Choroid plexus epithelial cell (primary cell): ENCODE results near the gene RPS21.

Experiments used
- DNase-seq: peaks from one replicate; pipeline ENCODE4 v3.0.0-alpha.2; 2010; ENCODE audit warnings: low read depth
- H3K4me3 ChIP-seq: 2 replicates; pipeline ENCODE4 v1.5.1; 2011; ENCODE audit warnings: low read depth, mild to moderate bottlenecking, control low read depth, low read length, moderate library complexity
- TF ChIP-seq, protein P1 (sequence below): conservative IDR thresholded peaks from 2 replicates; pipeline ENCODE4 v1.5.1; 2011; ENCODE audit warnings: low read depth, mild to moderate bottlenecking, control low read depth, inconsistent platforms, low read length, moderate library complexity

Gene RPS21

GRCh38 chr20:62365814-62366369 lies 21.0 kb upstream of the RPS21 start:
- DNase-seq = no peak
- H3K4me3 ChIP-seq = peak overlapping the region; percentile 65
- TF ChIP-seq, protein P1, sequence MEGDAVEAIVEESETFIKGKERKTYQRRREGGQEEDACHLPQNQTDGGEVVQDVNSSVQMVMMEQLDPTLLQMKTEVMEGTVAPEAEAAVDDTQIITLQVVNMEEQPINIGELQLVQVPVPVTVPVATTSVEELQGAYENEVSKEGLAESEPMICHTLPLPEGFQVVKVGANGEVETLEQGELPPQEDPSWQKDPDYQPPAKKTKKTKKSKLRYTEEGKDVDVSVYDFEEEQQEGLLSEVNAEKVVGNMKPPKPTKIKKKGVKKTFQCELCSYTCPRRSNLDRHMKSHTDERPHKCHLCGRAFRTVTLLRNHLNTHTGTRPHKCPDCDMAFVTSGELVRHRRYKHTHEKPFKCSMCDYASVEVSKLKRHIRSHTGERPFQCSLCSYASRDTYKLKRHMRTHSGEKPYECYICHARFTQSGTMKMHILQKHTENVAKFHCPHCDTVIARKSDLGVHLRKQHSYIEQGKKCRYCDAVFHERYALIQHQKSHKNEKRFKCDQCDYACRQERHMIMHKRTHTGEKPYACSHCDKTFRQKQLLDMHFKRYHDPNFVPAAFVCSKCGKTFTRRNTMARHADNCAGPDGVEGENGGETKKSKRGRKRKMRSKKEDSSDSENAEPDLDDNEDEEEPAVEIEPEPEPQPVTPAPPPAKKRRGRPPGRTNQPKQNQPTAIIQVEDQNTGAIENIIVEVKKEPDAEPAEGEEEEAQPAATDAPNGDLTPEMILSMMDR = no peak

GRCh38 chr20:62366370-62367135 lies 20.4 kb upstream of the RPS21 start:
- no peak for DNase-seq
- H3K4me3 ChIP-seq = peak overlapping the region; percentile 65
- TF ChIP-seq, protein P1 = no peak

DNA sequence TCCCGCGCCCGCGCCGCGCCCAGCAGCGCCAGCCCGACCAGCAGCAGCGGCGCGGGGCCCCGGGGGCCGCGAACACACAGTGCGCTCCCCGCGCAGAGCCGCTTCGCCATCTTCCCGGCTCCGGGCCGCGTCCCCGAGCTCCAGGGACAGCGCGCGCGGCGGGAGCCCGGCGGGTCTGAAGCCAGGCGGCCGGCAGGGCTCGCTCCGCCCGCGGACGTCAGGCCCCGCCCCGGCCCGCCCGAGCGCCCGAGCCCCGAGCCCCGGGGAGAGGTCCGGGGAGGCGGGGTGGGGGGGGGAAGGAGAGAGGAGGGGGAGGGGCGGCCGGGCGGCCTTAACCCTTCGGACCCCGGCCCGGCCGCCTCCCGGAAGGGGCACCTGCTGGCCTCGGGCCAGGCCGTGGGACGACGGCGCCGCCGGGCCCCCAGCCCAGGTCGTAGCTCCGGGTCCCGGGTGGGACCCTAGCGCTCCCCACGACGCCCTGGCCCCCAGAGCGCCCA lies 19.7 kb upstream of the RPS21 start, which contains the start of gene LAMA5:
LAMA5 (minus strand) TSS at position 177 of the 497 bp plus-strand sequence; CDS start at position 110, 67 bp downstream.
- peak within 1 kb of the TSS; percentile 65 for H3K4me3 ChIP-seq

GRCh38 chr20:62367633-62368391 lies 19.1 kb upstream of the RPS21 start:
- DNase-seq = no peak
- H3K4me3 ChIP-seq = no peak overlapping the region
- TF ChIP-seq, protein P1 = no peak

More for the DNA sequence above, 19.7 kb upstream of the RPS21 start, which contains the start of gene LAMA5:
- no peak for DNase-seq
- TF ChIP-seq, protein P1 = no peak

DNA sequence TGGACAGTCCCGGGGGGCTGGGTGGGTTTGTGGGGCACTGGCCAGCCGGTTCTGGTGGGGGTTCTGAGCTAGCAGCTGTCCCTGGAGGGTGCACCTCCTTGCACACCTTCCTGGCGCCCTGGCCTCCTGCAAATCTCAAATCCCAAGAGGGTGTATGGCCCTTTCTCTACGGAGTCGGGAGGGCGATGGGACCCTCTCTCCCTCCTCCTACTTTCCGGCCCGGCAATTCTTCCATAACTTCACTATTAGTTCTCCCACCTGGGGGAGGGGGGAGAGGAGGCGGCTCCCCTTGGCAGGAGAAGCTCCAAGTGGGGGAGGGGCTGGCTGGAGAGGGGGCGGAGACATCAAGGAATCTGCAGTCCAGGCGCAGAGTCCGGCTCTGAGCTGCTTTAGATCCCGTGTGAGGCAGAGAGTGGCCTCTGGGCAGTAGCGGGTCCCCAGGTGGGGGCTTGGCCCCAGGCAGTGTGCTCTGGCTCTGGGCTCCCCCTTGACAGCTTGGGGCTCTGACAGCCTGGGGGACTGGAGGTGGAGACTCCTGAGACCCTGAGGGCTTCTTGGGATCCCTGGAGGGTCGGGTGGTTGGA lies 18.4 kb upstream of the RPS21 start:
- TF ChIP-seq, protein P1 = no peak
- DNase-seq = no peak
- H3K4me3 ChIP-seq = peak overlapping the region; percentile 24

DNA sequence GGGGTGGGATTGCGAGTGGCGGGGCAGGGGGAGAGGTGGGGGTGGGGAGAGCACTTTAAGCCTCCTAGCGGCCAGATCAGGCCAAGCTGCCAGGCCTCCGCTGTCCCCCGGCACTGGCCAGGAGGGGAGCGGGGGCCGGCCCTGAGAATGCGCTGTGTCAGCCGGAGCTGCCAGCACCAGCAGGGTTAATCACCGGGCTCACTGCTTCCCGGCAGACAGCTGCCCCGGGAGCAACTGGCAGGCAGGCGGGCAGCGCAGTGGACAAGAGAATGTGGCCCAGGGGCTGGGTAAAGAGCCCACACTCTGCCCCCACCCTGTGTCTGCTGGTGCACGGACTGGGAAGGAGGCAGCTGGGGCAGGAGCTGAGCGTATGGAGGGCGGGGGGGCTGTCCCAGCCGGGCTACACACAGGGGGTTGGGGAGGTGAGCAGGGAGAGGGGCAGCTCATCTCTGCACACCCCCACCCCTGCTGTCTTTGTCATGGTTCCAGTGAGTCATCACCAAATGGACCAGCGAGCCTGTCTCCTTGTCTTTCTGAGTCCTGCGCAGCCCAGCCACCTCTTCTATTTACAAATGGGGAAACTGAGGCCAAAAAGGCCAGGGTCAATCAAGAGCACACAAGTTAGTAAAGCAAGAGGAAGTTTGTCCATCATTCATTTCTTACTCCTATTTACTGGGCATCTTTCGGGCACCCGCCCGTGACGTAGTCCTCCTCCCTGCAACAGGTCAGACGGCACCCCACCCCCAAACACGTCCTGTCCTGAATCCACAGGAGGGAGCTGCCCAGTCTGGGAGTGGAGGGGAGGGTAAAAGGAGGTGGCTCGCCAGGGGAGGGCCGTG lies 17.7 kb upstream of the RPS21 start:
- TF ChIP-seq, protein P1 = peak; percentile 41

More for the DNA sequence above, 17.7 kb upstream of the RPS21 start:
- no peak for DNase-seq
- H3K4me3 ChIP-seq = peak overlapping the region; percentile 3
